Activated T-cell treated with anti-CD3 and anti-CD28 coated beads for 1 hour (primary cell): ENCODE data around the gene RFC4.
"Not testable (repeated sequence)": the region's sequence is repeated elsewhere in the genome, so short reads cannot be mapped to it uniquely, and the experiment has no call there.

Experiments
- DNase-seq: peaks from one replicate; pipeline ENCODE4 v3.0.0-alpha.2; 2020; ENCODE audit warnings: low read depth

Gene RFC4

DNA sequence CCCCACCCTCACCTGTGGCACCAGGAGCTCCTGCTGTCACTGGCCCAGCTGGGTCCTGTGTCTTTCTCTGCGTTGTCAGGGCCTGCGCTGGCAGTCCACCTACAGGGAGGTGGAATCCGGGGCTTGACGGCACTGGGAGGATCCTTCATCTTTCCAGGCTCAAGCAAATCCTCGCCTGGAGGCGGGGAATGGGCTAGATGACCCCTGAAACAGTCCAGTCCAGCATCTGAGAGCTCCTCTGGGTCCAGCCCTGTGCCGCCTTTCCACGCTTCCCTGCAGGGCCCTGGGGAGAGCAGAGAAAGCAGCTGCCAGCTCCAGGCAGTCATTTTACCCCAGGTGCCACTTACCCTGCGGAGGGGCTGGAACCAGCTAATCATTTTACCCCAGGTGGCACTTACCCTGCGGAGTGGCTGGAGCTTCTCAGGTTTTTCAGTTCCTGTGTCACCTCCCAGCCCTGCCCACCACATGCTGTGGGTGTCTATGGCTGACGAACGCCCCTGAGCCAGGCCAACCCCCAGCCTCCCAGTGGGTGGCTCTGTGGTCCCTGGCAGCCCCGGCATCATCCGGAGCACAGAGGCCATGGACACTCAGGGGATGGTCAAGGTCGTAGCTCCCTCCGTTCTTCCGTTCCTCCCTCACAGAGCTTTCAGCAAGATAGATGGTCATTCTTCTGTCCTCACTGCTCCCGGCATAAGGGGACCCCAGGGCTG is 18.3 kb upstream of the RFC4 start:
- no peak for DNase-seq

DNA sequence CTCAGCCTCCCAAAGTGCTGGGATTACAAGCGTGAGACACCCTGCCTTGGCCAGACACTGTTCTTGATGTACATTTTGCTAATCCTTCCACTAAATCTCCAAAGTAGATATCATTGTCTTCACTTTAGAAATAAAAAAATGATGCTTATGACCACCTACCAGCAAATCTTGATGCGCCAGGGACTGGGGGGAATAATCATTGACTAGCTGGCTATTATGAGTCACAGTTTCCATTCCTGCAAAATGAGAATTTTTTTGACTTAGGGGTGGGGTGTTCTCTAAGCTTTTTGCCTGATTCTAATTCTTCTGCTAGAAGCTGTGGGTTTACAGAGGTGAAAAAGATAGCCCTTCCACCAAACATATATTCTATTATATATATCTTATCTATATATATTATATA is 17.1 kb upstream of the RFC4 start:
- DNase-seq: no peak

- DNase-seq: not testable (repeated sequence)
Observed at GRCh38 chr3:186822388-186822759, 16.1 kb upstream of the RFC4 start.

- no peak for DNase-seq
Observed at GRCh38 chr3:186821429-186822387, 15.4 kb upstream of the RFC4 start.

- no peak for DNase-seq
Observed at GRCh38 chr3:186818956-186819355, 12.7 kb upstream of the RFC4 start.

- no peak for DNase-seq
Observed at GRCh38 chr3:186818516-186818915, 12.2 kb upstream of the RFC4 start.

DNA sequence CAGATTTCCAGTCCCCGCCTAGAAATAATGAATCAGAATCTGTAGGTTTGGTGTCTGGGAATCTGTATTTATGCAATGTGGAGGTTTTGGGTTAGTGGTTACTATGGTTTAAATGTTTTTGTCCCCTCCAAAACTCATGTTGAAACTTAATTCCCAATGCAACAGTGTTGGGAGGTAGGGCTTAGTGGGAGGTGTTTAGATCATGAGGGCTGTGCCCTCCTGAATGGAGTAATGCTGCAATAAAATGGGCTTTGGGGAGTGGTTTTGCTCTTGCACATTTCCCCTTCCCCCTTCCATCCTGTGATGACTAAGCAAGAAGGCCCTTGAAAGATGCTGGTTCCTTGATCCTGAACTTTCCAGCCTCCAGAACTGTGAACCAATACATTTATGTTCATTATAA is 9.2 kb upstream of the RFC4 start:
- no peak for DNase-seq

GRCh38 chr3:186814100-186814499 is 7.8 kb upstream of the RFC4 start:
- no peak for DNase-seq

GRCh38 chr3:186811313-186811712 is 5.0 kb upstream of the RFC4 start:
- not testable (repeated sequence) for DNase-seq

DNA sequence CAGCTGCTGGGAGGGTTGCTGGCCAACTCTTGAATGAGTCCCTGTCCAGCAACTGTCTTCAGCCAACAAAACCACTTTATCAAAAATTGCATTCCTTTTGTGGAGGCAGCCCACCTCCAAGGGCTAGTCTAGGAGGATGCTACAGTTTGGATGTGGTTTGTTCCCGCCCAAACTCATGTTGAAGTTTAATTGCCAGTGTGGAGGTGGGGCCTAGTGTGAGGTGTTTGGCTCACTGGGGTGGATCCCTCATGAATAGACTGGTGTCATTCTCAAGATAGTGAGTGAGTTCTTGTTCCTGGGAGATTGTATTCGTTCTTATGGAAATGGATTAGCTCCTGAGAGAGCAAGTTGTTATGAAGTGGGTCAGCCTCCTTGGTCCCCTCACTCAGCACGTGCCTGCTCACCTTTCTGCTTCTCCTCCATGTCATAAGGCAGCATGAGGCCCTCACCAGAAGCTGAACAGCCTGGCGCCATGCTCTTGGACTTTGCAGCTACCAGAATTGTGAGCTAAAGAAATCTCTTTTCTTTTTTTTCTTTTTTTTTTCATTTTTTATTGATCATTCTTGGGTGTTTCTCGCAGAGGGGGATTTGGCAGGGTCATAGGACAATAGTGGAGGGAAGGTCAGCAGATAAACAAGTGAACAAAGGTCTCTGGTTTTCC is 4.2 kb upstream of the RFC4 start:
- no peak for DNase-seq

- DNase-seq: no peak
Observed at GRCh38 chr3:186807231-186807630, 949 bp upstream of the RFC4 start.

DNA sequence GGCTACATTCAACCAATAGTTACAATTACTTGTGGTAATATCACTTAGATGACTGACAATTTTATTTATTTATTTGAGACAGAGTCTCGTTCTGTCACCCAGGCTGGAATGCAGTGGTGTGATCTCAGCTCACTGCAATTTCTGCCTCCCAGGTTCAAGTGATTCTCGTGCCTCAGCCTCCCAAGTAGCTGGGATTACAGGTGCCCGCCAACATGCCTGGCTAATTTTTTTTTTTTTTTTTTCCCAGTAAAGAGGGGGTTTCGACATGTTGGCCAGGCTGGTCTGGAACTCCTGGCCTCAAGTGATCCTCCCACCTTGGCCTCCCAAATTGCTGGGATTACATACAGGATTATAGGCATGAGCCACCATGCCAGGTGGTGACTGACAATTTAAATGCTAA is 2.8 kb downstream of the RFC4 start:
- DNase-seq: not testable (repeated sequence)

DNA sequence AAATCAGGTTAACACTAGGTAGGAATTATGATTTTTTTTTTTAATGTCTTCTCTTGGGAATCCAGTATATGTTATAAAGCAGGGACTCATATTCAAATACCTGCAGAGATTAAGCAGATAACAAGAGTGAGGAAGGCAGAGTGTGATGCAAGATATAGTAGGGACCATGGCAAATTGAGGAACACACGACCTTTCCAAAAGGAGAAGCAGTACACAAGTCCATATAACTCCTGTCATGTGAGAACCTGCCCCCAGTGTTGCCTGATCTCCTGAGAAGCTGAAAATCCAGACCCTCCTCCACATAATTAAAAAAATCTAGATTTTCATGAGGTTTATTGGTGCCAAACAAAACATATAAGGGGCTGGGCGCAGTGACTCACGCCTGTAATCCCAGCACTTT is 3.6 kb downstream of the RFC4 start:
- no peak for DNase-seq

DNA sequence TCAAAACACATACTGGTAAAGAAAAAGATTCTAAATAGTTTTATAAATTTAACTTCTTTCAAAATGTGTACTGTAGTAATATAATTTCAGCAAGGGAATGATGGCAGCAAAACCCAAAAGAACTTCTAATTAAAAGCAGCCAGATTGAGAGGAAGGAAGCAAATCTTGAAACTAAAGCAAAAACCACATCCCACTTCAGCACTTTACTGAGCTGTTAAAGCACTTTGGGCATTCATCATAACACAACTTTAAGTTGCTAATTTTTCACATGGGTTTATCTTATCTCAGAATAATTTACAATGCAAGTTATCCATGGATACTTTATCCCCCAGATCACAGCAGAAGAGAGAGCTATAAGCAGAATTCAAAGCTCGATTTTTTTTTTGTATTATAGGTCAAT is 6.0 kb downstream of the RFC4 start:
- DNase-seq: no peak

- DNase-seq: no peak
Observed at GRCh38 chr3:186798239-186798874, 7.9 kb downstream of the RFC4 start.

DNA sequence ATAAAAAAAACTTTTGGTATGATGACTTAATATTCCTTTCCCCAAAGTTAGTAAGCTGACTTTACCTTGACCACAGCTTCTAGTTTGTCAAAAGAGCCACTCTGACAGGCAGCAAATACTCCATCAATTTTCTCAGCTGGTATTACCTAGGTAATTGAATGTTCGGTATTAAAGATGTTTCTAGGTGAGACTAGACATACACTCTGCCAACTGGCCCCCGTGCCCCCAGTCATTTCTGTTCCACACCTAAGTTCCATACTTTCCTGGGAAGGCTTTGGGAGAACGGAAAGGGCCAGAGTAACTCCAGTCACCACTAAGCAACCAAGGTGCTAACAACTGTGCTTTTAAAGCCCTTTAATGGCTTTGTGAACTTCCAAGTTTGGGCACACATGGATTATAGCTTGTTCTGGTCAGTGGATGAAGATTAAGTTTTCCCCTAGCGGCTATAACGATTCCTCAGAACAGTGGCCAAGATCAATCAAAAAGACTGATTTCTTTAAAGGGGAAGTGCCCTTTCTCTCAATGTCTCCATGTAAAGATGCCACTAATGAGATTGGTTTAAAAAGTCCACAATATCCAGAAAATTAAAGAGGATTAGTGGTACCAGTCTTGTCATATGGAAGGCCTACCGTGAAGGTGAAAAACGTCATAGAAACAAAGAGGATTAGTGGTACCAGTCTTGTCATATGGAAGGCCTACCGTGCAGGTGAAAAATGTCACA is 15.9 kb downstream of the RFC4 start:
- DNase-seq: no peak

- no peak for DNase-seq
Observed at GRCh38 chr3:186789554-186790260, 16.6 kb downstream of the RFC4 start.

DNA sequence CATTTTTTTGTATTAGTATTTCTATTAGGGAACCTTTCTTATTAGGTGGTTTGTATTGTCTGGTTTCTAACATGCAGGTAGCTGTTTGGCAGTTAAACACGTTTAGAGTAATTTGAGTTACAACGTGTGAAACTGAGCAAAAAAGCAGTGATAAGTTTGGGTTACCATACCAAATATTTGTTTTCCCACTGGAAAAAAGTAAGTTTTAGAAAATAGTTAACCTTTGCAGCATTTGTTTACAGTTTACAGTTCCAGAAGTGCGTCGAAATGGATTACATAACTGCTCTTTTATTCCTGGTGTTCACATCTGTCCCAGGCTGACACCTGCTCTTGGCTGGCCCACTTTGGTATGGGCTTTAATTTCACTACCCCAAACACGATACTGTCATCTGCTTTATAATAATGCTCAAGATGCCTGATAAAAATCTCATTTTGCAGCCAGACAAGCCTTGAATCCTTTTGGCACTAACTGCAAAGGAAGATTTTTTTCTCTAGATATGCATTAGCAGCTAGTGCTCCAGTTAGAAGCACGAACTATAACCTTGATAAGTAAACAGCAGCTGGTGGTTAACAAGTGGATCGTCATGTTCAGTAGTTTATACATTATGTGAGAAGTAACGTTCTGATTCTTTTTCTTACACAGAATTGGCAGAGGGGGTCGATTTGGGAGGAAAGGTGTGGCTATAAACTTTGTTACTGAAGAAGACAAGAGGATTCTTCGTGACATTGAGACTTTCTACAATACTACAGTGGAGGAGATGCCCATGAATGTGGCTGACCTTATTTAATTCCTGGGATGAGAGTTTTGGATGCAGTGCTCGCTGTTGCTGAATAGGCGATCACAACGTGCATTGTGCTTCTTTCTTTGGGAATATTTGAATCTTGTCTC is 17.6 kb downstream of the RFC4 start:
- no peak for DNase-seq

- DNase-seq: no peak
Observed at GRCh38 chr3:186787642-186788481, 18.4 kb downstream of the RFC4 start.
